GM23338 (cell line): ENCODE data around the gene RGL3. TPM values are rescaled to one million over a fixed set of nuclear protein-coding genes. Genes with fewer than 3 reads are reported as not detected.

Experiments
- ATAC-seq: fragments of 200-7000 bp; cut with Tn5 transposase; 3 replicates; pipeline ENCODE4 v1.9.1; 2020
- DNase-seq: peaks from one replicate; pipeline ENCODE4 v3.0.0-alpha.2; 2015; ENCODE audit warnings: low spot score
- H2AFZ ChIP-seq: fragments of 200-600 bp; sonication (generic); 2 replicates; pipeline ENCODE4 v1.8.0; 2016; ENCODE audit warnings: antibody characterized with exemption, mild to moderate bottlenecking, moderate library complexity
- H3F3A ChIP-seq: fragments of 200-600 bp; sonication (generic); replicated peaks from 2 replicates; pipeline ENCODE4 v1.8.0; 2017; ENCODE audit warnings: antibody characterized with exemption, mixed run types, low read depth
- H3K27ac ChIP-seq: fragments of 200-600 bp; sonication (generic); 2 replicates; pipeline ENCODE4 v1.6.1; 2016; ENCODE audit warnings: low read depth
- H3K27me3 ChIP-seq: fragments of 200-600 bp; sonication (generic); 2 replicates; pipeline ENCODE4 v1.8.0; 2016; ENCODE audit warnings: mild to moderate bottlenecking, mixed run types, moderate library complexity; ENCODE audit not compliant: insufficient read depth
- H3K36me3 ChIP-seq: fragments of 200-600 bp; sonication (generic); 2 replicates; pipeline ENCODE4 v1.8.0; 2016; ENCODE audit warnings: mild to moderate bottlenecking; ENCODE audit not compliant: insufficient read depth
- H3K4me1 ChIP-seq: fragments of 200-600 bp; sonication (generic); 2 replicates; pipeline ENCODE4 v1.8.0; 2016; ENCODE audit warnings: mild to moderate bottlenecking, moderate library complexity; ENCODE audit not compliant: insufficient read depth
- H3K4me2 ChIP-seq: fragments of 200-600 bp; sonication (generic); 2 replicates; pipeline ENCODE4 v1.7.1; 2017; ENCODE audit warnings: mixed run types
- H3K4me3 ChIP-seq: fragments of 200-600 bp; sonication (generic); 2 replicates; pipeline ENCODE4 v1.6.1; 2016; ENCODE audit warnings: mixed run types
- H3K79me2 ChIP-seq: fragments of 200-600 bp; sonication (generic); replicated peaks from 2 replicates; pipeline ENCODE4 v1.8.0; 2017; ENCODE audit warnings: mild to moderate bottlenecking; ENCODE audit not compliant: insufficient read depth
- H3K9me2 ChIP-seq: fragments of 200-600 bp; sonication (generic); 2 replicates; pipeline ENCODE4 v1.8.0; 2017; ENCODE audit not compliant: insufficient read depth
- H4K20me1 ChIP-seq: fragments of 200-600 bp; sonication (generic); replicated peaks from 2 replicates; pipeline ENCODE4 v1.8.0; 2017; ENCODE audit warnings: mild to moderate bottlenecking; ENCODE audit not compliant: insufficient read depth
- H3K27ac Mint-ChIP-seq: 2 replicates; pipeline ENCODE4 v1.8.0; 2020; ENCODE audit warnings: inconsistent platforms, mild to moderate bottlenecking, moderate library complexity, mixed read lengths
- H3K27me3 Mint-ChIP-seq: 3 replicates; pipeline ENCODE4 v1.8.0; 2022; ENCODE audit warnings: low read depth, mild to moderate bottlenecking, moderate library complexity, mixed read lengths, inconsistent platforms; ENCODE audit not compliant: insufficient read depth, poor library complexity
- H3K36me3 Mint-ChIP-seq: 3 replicates; pipeline ENCODE4 v1.8.0; 2021; ENCODE audit warnings: low read depth, mild to moderate bottlenecking, inconsistent platforms, moderate library complexity, mixed read lengths
- H3K4me1 Mint-ChIP-seq: 3 replicates; pipeline ENCODE4 v1.8.0; 2020; ENCODE audit warnings: mild to moderate bottlenecking, inconsistent platforms, mixed read lengths
- H3K4me3 Mint-ChIP-seq: 3 replicates; pipeline ENCODE4 v1.8.0; 2021; ENCODE audit warnings: moderate library complexity, mild to moderate bottlenecking, inconsistent platforms, mixed read lengths
- H3K9me3 Mint-ChIP-seq: 3 replicates; pipeline ENCODE4 v1.8.0; 2020; ENCODE audit warnings: moderate library complexity, mild to moderate bottlenecking, inconsistent platforms, mixed read lengths
- CREB1 ChIP-seq: fragments of 250-450 bp; sonication (Bioruptor Pico); IDR thresholded peaks from 2 replicates; pipeline ENCODE4 v1.5.0; 2020; ENCODE audit warnings: low read depth, mild to moderate bottlenecking, moderate library complexity
- EZH2 ChIP-seq: fragments of 200-600 bp; sonication (generic); IDR thresholded peaks from one replicate; pipeline ENCODE4 v1.8.0; 2017; ENCODE audit warnings: antibody characterized with exemption, mild to moderate bottlenecking, low read depth; ENCODE audit not compliant: unreplicated experiment
- EZH2phosphoT487 ChIP-seq: fragments of 200-600 bp; sonication (generic); IDR thresholded peaks from one replicate; pipeline ENCODE4 v1.8.1; 2018; ENCODE audit warnings: antibody characterized with exemption; ENCODE audit not compliant: unreplicated experiment
- JUNB ChIP-seq: IDR thresholded peaks from one replicate; pipeline ENCODE4 v1.6.1; 2016; ENCODE audit warnings: antibody characterized with exemption; ENCODE audit not compliant: unreplicated experiment
- POLR2AphosphoS5 ChIP-seq: IDR thresholded peaks from 2 replicates; pipeline ENCODE4 v1.6.1; 2016; ENCODE audit warnings: antibody characterized with exemption, low read depth
- STAT1 ChIP-seq: IDR thresholded peaks from one replicate; pipeline ENCODE4 v1.6.1; 2016; ENCODE audit warnings: antibody characterized with exemption; ENCODE audit not compliant: unreplicated experiment
- ZNF114 ChIP-seq: fragments of 250-450 bp; sonication (Bioruptor Pico); IDR thresholded peaks from 2 replicates; pipeline ENCODE4 v1.5.0; 2020; ENCODE audit warnings: mild to moderate bottlenecking, moderate library complexity
- ZNF331 ChIP-seq: fragments of 250-450 bp; sonication (Bioruptor Pico); IDR thresholded peaks from 2 replicates; pipeline ENCODE4 v1.5.0; 2020; ENCODE audit warnings: low read depth, mild to moderate bottlenecking, moderate library complexity
- polyA plus RNA-seq: library from polyadenylated mRNA; unstranded; fragments of >200 nt; fragmentation: Nextera tagmentation; extraction: Ambion mirVana; gene quantifications from 2 replicates; pipeline ENCODE4 v1.2.1, GENCODE V29; 2016
- total RNA-seq: library from RNA; depleted of rRNA; stranded (reverse); fragments of >200 nt; shearing (Covaris generic); gene quantifications from 2 replicates; pipeline ENCODE4 v1.2.3, GENCODE V29; 2014
- TF ChIP-seq, protein P1 (sequence below): IDR thresholded peaks from one replicate; pipeline ENCODE4 v1.6.1; 2018; ENCODE audit warnings: antibody characterized with exemption; ENCODE audit not compliant: unreplicated experiment
- TF ChIP-seq, protein P2 (sequence below): IDR thresholded peaks from 2 replicates; pipeline ENCODE4 v1.6.1; 2016; ENCODE audit warnings: antibody characterized with exemption

The RGL3 gene
- total and polyA plus RNA-seq, 2 experiments from 2014 or later = 48.8 to 49.4 TPM

DNA sequence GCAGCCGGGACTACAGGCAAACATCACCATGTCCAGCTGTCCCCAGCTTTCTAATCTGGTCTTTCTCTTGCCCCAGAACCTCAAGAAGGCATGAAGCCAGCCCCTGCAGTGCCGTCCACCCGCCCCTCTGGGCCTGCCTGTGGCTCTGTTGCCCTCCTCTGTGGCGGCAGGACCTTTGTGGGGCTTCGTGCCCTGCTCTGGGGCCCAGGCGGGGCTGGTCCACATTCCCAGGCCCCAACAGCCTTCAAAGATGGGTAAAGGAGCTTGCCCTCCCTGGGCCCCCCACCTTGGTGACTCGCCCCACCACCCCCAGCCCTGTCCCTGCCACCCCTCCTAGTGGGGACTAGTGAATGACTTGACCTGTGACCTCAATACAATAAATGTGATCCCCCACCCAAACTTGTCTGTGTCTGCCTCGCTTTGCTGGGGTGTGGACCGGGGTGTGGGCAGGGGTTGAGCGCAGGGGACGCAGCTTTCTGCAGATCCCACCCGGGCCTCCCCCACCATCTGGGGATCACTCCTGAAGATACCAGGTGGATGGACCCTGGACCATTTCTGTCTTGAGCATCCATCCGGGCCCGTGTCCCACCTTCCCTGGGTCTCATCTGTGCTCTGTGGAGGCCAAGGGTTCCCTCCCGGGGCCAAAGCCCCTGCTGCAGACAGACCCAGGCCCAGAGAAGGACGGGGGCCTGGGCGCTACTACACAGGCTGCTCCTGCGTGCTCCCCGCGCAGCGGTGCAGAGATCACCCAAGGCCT, 31.6 kb upstream of the RGL3 start (continued):
- TF ChIP-seq, protein P1, sequence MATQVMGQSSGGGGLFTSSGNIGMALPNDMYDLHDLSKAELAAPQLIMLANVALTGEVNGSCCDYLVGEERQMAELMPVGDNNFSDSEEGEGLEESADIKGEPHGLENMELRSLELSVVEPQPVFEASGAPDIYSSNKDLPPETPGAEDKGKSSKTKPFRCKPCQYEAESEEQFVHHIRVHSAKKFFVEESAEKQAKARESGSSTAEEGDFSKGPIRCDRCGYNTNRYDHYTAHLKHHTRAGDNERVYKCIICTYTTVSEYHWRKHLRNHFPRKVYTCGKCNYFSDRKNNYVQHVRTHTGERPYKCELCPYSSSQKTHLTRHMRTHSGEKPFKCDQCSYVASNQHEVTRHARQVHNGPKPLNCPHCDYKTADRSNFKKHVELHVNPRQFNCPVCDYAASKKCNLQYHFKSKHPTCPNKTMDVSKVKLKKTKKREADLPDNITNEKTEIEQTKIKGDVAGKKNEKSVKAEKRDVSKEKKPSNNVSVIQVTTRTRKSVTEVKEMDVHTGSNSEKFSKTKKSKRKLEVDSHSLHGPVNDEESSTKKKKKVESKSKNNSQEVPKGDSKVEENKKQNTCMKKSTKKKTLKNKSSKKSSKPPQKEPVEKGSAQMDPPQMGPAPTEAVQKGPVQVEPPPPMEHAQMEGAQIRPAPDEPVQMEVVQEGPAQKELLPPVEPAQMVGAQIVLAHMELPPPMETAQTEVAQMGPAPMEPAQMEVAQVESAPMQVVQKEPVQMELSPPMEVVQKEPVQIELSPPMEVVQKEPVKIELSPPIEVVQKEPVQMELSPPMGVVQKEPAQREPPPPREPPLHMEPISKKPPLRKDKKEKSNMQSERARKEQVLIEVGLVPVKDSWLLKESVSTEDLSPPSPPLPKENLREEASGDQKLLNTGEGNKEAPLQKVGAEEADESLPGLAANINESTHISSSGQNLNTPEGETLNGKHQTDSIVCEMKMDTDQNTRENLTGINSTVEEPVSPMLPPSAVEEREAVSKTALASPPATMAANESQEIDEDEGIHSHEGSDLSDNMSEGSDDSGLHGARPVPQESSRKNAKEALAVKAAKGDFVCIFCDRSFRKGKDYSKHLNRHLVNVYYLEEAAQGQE = no peak

DNA sequence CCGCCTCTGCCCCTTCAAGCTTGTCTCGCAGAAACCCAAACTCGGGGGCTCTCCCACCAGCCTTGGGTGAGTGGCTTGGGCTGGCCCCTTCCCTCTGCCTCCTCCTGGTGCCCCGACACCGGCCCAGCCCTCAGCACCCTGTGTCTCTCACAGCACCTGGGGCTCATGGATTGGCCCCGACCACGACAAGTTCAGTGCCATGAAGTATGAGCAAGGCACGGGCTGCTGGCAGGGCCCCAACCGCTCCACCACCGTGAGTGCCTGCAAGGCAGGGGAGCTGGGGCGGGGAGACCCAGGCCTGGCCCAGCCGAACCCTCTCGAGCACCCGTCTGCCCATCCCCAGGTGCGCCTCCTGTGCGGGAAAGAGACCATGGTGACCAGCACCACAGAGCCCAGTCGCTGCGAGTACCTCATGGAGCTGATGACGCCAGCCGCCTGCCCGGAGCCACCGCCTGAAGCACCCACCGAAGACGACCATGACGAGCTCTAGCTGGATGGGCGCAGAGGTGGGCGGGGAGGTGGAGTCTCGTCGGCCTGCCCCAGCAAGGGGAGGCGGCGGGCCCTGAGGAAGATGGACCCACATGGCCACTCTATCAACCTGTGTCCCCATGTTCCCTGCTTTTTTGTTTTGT, 29.9 kb upstream of the RGL3 start:
- Histone ChIP-seq H3K4me1 (peaks cover 29% of the 10 kb centered on the region), H3F3A (0 out of 2 replicates have a peak, but pooled peaks cover 2% of the 10 kb centered on the region), H3K36me3 (no peaks in the 10 kb centered on the region; the same call in 1 of the 2 replicates), H4K20me1 (no peaks in the 10 kb centered on the region), H3K79me2 (no peaks in the 10 kb centered on the region), H3K9me2 (no peaks in the 10 kb centered on the region), H3K4me3 (no peak overlapping the region), H3K27ac (no peak overlapping the region), H3K4me2 (no peak overlapping the region), H3K27me3 (no peaks in the 10 kb centered on the region), H2AFZ (no peak overlapping the region)
- Mint-ChIP-seq H3K4me1 (peaks cover 23% of the 10 kb centered on the region), H3K36me3 (peaks cover 30% of the 10 kb centered on the region), H3K27me3 (peaks cover 12% of the 10 kb centered on the region), H3K4me3 (no peak overlapping the region), H3K27ac (no peak overlapping the region), H3K9me3 (no peaks in the 10 kb centered on the region; the same call in 2 of the 3 replicates)
- DNase-seq = no peak
- ATAC-seq = no peak
- TF ChIP-seq, protein P2, sequence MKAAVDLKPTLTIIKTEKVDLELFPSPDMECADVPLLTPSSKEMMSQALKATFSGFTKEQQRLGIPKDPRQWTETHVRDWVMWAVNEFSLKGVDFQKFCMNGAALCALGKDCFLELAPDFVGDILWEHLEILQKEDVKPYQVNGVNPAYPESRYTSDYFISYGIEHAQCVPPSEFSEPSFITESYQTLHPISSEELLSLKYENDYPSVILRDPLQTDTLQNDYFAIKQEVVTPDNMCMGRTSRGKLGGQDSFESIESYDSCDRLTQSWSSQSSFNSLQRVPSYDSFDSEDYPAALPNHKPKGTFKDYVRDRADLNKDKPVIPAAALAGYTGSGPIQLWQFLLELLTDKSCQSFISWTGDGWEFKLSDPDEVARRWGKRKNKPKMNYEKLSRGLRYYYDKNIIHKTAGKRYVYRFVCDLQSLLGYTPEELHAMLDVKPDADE = no peak
- TF ChIP-seq ZNF331 (CRISPR knock-in tag) (no peak), EZH2 (no peak), ZNF114 (CRISPR knock-in tag) (no peak), EZH2phosphoT487 (no peak), CREB1 (CRISPR knock-in tag) (no peak), STAT1 (no peak), POLR2AphosphoS5 (no peak), JUNB (no peak)
- TF ChIP-seq, protein P1 = no peak
